Progenitor cell of endocrine pancreas (in vitro differentiated cells): Measurements from ENCODE around the gene TMEM200B. TPM values are rescaled to one million over a fixed set of nuclear protein-coding genes. Genes with fewer than 3 reads are reported as not detected.

Experiments
- DNase-seq: peaks from one replicate; pipeline ENCODE4 v3.0.0; 2021; ENCODE audit warnings: low spot score; ENCODE audit not compliant: unreplicated experiment
- H3K27ac Mint-ChIP-seq: 2 replicates; pipeline ENCODE4 v1.8.0; 2021; ENCODE audit warnings: mild to moderate bottlenecking, moderate library complexity, mixed read lengths
- H3K27me3 Mint-ChIP-seq: 2 replicates; pipeline ENCODE4 v1.8.0; 2021; ENCODE audit warnings: mixed read lengths
- H3K36me3 Mint-ChIP-seq: 2 replicates; pipeline ENCODE4 v1.8.0; 2022; ENCODE audit warnings: mixed read lengths; ENCODE audit not compliant: insufficient read depth
- H3K4me1 Mint-ChIP-seq: 2 replicates; pipeline ENCODE4 v1.8.0; 2021; ENCODE audit warnings: low read depth, mixed read lengths
- H3K4me3 Mint-ChIP-seq: 2 replicates; pipeline ENCODE4 v1.8.0; 2021; ENCODE audit warnings: low read depth, mild to moderate bottlenecking, moderate library complexity, mixed read lengths
- H3K9me3 Mint-ChIP-seq: 2 replicates; pipeline ENCODE4 v1.8.0; 2021; ENCODE audit warnings: low read depth, mixed read lengths
- total RNA-seq: library from RNA; stranded (reverse); gene quantifications from 2 replicates; pipeline ENCODE4 v1.2.1, GENCODE V29; 2021
- TF ChIP-seq, protein P1 (sequence below): fragments of 200-600 bp; sonication (generic); IDR thresholded peaks from one replicate; pipeline ENCODE4 v1.5.0; 2021; ENCODE audit warnings: antibody characterized with exemption, mild to moderate bottlenecking; ENCODE audit not compliant: unreplicated experiment

The TMEM200B gene
- total RNA-seq, 1 donor from 2014 or later: 13.3 TPM

- H3K4me3 Mint-ChIP-seq: peak overlapping the region; percentile 71
- TF ChIP-seq, protein P1, sequence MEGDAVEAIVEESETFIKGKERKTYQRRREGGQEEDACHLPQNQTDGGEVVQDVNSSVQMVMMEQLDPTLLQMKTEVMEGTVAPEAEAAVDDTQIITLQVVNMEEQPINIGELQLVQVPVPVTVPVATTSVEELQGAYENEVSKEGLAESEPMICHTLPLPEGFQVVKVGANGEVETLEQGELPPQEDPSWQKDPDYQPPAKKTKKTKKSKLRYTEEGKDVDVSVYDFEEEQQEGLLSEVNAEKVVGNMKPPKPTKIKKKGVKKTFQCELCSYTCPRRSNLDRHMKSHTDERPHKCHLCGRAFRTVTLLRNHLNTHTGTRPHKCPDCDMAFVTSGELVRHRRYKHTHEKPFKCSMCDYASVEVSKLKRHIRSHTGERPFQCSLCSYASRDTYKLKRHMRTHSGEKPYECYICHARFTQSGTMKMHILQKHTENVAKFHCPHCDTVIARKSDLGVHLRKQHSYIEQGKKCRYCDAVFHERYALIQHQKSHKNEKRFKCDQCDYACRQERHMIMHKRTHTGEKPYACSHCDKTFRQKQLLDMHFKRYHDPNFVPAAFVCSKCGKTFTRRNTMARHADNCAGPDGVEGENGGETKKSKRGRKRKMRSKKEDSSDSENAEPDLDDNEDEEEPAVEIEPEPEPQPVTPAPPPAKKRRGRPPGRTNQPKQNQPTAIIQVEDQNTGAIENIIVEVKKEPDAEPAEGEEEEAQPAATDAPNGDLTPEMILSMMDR: no peak
- peaks cover 17% of the 10 kb centered on the region for H3K27me3 Mint-ChIP-seq
- H3K27ac Mint-ChIP-seq: peak overlapping the region; percentile 77
- H3K9me3 Mint-ChIP-seq: no peaks in the 10 kb centered on the region
- DNase-seq: peak; percentile 38
- H3K36me3 Mint-ChIP-seq: peaks cover 12% of the 10 kb centered on the region
- peaks cover 8% of the 10 kb centered on the region for H3K4me1 Mint-ChIP-seq
These were observed 1.6 kb downstream of the TMEM200B start for GRCh38 chr1:29121936-29122681.

GRCh38 chr1:29121516-29121935, 2.2 kb downstream of the TMEM200B start:
- peaks cover 12% of the 10 kb centered on the region for H3K36me3 Mint-ChIP-seq
- H3K4me3 Mint-ChIP-seq: no peak overlapping the region
- TF ChIP-seq, protein P1: peak; percentile 28
- peak; percentile 39 for DNase-seq
- no peak overlapping the region for H3K27ac Mint-ChIP-seq
- H3K27me3 Mint-ChIP-seq: peaks cover 17% of the 10 kb centered on the region
- H3K9me3 Mint-ChIP-seq: no peaks in the 10 kb centered on the region
- H3K4me1 Mint-ChIP-seq: peaks cover 8% of the 10 kb centered on the region

DNA sequence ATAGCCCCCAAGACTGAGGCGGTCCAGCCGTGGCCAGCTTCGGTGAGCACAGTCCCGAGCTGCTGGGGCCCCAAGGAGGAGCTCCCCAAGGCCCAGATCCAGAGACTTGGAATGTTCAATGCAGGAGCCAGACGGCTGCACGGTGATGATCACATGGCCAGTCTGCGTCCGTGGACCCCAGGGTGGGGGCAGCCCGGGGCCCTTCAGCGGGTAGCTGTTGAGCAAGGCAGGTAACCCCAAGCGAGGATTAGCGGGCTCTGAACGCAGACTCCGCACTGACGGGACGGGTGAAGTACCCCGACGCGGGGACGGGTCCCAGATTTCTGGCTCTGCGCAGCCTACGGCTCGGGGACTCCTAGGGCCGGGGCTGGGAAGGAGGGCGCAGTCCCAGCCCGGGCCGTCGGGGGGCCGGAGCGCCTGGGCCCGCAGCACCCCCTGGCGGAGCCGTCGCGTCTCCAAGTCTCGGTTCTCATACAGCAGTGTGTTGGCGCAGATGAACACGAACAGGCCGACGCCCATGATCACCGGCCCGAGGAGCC, 2.7 kb downstream of the TMEM200B start:
- Mint-ChIP-seq H3K36me3 (peaks cover 12% of the 10 kb centered on the region), H3K4me3 (no peak overlapping the region), H3K27ac (no peak overlapping the region), H3K4me1 (peaks cover 8% of the 10 kb centered on the region), H3K27me3 (peaks cover 17% of the 10 kb centered on the region), H3K9me3 (no peaks in the 10 kb centered on the region)
- TF ChIP-seq, protein P1: peak; percentile 84
- peak; percentile 55 for DNase-seq

DNA sequence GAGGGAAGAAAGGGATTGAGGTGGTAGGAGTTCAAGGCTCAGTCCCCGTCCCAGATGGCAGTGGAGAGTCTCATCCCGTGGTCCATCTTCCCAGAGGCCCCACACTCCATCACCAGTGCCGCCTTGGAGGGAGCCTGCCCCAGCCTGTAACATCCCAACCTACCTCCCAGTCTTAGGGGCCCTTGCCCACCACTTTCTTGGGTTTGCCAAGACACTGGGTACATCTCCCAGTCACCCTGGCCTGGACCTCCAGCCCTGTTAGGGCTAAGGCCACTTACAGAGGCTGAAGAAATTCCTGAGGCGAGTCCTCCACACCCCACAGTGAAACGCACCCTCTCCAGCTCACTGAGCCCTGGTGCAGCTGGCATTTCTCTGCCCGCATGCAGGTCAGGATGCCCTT, 3.3 kb downstream of the TMEM200B start:
- DNase-seq: no peak
- H3K9me3 Mint-ChIP-seq: no peaks in the 10 kb centered on the region
- TF ChIP-seq, protein P1: no peak
- H3K36me3 Mint-ChIP-seq: peaks cover 12% of the 10 kb centered on the region
- H3K27ac Mint-ChIP-seq: no peak overlapping the region
- H3K27me3 Mint-ChIP-seq: peaks cover 11% of the 10 kb centered on the region
- H3K4me1 Mint-ChIP-seq: peaks cover 1% of the 10 kb centered on the region
- no peak overlapping the region for H3K4me3 Mint-ChIP-seq

DNA sequence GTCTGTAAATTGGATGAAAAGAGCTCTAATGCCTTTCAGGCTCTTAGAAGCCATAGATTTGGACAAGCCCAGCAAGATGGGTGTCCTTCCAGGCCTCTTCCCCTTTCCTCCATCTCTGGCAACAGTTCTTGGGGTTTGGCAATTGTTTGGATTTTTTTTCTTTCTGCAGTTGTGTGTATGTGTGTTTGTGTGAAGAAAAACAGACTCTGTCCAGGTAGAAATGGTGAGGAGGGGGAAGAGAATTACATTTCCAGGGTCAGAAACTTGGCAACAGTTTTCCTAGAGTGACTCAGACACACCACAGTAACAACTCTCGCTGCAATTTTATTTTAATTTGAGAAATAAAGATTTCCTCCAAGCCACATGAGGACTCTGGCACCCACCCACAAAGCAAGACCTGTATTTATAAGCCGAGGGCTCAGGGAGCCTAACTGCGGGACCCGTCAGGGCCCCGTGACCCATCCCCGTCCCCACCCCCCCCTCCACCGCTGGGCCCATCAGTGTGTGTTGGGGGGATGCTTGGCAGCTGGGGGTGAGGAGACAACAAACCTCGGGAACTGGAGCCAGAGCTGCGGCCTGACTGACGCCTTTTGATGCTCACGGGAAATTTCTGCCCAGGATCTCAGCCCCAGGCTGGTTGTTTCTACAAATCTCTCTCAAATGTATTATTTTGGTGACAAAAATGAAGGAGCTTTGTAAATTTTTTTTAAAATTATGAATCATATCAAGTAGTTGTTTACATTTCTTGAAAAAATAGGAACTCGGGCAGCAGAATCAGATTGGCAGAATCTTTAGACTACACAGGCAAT, 4.4 kb downstream of the TMEM200B start:
- no peak for DNase-seq
- H3K27me3 Mint-ChIP-seq: peaks cover 11% of the 10 kb centered on the region
- H3K27ac Mint-ChIP-seq: no peak overlapping the region
- peaks cover 12% of the 10 kb centered on the region for H3K36me3 Mint-ChIP-seq
- H3K4me1 Mint-ChIP-seq: no peaks in the 10 kb centered on the region
- H3K9me3 Mint-ChIP-seq: no peaks in the 10 kb centered on the region
- no peak overlapping the region for H3K4me3 Mint-ChIP-seq
- TF ChIP-seq, protein P1: no peak
